SU-DHL-6 (cell line): ENCODE data around the gene SLC39A11.
"Not testable (repeated sequence)": the region's sequence is repeated elsewhere in the genome, so short reads cannot be mapped to it uniquely, and the experiment has no call there.

Experiments used
- H2AFZ ChIP-seq: fragments of 200-600 bp; sonication (generic); 2 replicates; pipeline ENCODE4 v1.6.1; 2014; ENCODE audit warnings: low read depth, mild to moderate bottlenecking, moderate library complexity, mixed read lengths, antibody characterized with exemption, low read length; ENCODE audit not compliant: severe bottlenecking
- H3F3A ChIP-seq: fragments of 200-600 bp; shearing (Covaris generic); 2 replicates; pipeline ENCODE4 v1.6.0; 2016; ENCODE audit warnings: antibody characterized with exemption, mild to moderate bottlenecking; ENCODE audit not compliant: insufficient read depth
- H3K27ac ChIP-seq: fragments of 200-600 bp; sonication (generic); 2 replicates; pipeline ENCODE4 v1.5.1; 2016; ENCODE audit warnings: low read depth, mild to moderate bottlenecking, low read length, moderate library complexity, mixed read lengths
- H3K27me3 ChIP-seq: fragments of 200-600 bp; sonication (generic), shearing (Covaris generic); 2 replicates; pipeline ENCODE4 v1.6.0; 2014; ENCODE audit warnings: mild to moderate bottlenecking, low read length
- H3K36me3 ChIP-seq: fragments of 200-600 bp; sonication (generic); 2 replicates; pipeline ENCODE4 v1.6.1; 2014; ENCODE audit warnings: mild to moderate bottlenecking, low read length, mixed read lengths
- H3K4me2 ChIP-seq: fragments of 300-600, 200-600 bp; shearing (Covaris generic), sonication (generic); 2 replicates; pipeline ENCODE4 v1.6.0; 2014; ENCODE audit warnings: low read length, low read depth, mild to moderate bottlenecking; ENCODE audit not compliant: poor library complexity, severe bottlenecking
- H3K4me3 ChIP-seq: fragments of 200-600 bp; sonication (generic); 2 replicates; pipeline ENCODE4 v1.5.1; 2014; ENCODE audit warnings: antibody characterized with exemption, low read length, mild to moderate bottlenecking, mixed read lengths; ENCODE audit not compliant: insufficient read depth, poor library complexity, severe bottlenecking
- H3K79me2 ChIP-seq: fragments of 200-600 bp; sonication (generic); 2 replicates; pipeline ENCODE4 v1.6.1; 2014; ENCODE audit warnings: mild to moderate bottlenecking, low read length, moderate library complexity; ENCODE audit not compliant: insufficient read depth
- H3K9ac ChIP-seq: fragments of 200-600 bp; sonication (generic); 2 replicates; pipeline ENCODE4 v1.7.0; 2014; ENCODE audit warnings: mild to moderate bottlenecking, low read length
- H3K9me2 ChIP-seq: fragments of 200-600 bp; sonication (generic); replicated peaks from 2 replicates; pipeline ENCODE4 v1.6.1; 2014; ENCODE audit warnings: low read length; ENCODE audit not compliant: insufficient read depth
- H3K9me3 ChIP-seq: fragments of 200-600 bp; sonication (generic); 2 replicates; pipeline ENCODE4 v1.6.1; 2014; ENCODE audit warnings: low read length, mixed read lengths; ENCODE audit not compliant: insufficient read depth
- H4K20me1 ChIP-seq: fragments of 200-600 bp; sonication (generic); 2 replicates; pipeline ENCODE4 v1.6.1; 2014; ENCODE audit warnings: low read depth, mild to moderate bottlenecking, antibody characterized with exemption, low read length, moderate library complexity, mixed read lengths
- CTCF ChIP-seq: fragments of 200-600 bp; sonication (generic); IDR thresholded peaks from one replicate; pipeline ENCODE4 v1.5.1; 2017; ENCODE audit warnings: antibody characterized with exemption, mild to moderate bottlenecking, low read length, moderate library complexity; ENCODE audit not compliant: insufficient read depth, poor library complexity, severe bottlenecking
- EZH2phosphoT487 ChIP-seq: fragments of 200-600 bp; sonication (generic), shearing (Covaris generic); conservative IDR thresholded peaks from 2 replicates; pipeline ENCODE4 v1.6.1; 2018; ENCODE audit warnings: mild to moderate bottlenecking, antibody characterized with exemption, low read length, moderate library complexity, mixed read lengths

The SLC39A11 gene

GRCh38 chr17:73100363-73100762 is 7.9 kb upstream of the SLC39A11 start:
- H3K79me2 ChIP-seq, result no peaks in the 10 kb centered on the region
- H4K20me1 ChIP-seq, result no peaks in the 10 kb centered on the region
- no peaks in the 10 kb centered on the region for H3K9me2 ChIP-seq
- no peaks in the 10 kb centered on the region for H3F3A ChIP-seq
- no peaks in the 10 kb centered on the region for H3K9me3 ChIP-seq
- H3K4me2 ChIP-seq, result no peak overlapping the region
- H3K4me3 ChIP-seq, result no peak overlapping the region
- no peak overlapping the region for H3K9ac ChIP-seq
- no peaks in the 10 kb centered on the region for H3K27me3 ChIP-seq
- no peak overlapping the region for H2AFZ ChIP-seq
- no peak for TF ChIP-seq EZH2phosphoT487
- TF ChIP-seq CTCF, result no peak
- H3K27ac ChIP-seq, result no peak overlapping the region
- H3K36me3 ChIP-seq, result no peaks in the 10 kb centered on the region

GRCh38 chr17:73099511-73099910 is 7.0 kb upstream of the SLC39A11 start:
- Histone ChIP-seq H2AFZ (no peak overlapping the region), H3F3A (no peaks in the 10 kb centered on the region)

GRCh38 chr17:73098919-73099318 is 6.4 kb upstream of the SLC39A11 start:
- no peak overlapping the region for H2AFZ ChIP-seq
- no peaks in the 10 kb centered on the region for H3K9me3 ChIP-seq
- H3K27me3 ChIP-seq, result no peaks in the 10 kb centered on the region
- no peaks in the 10 kb centered on the region for H3K9me2 ChIP-seq
- H3K27ac ChIP-seq, result no peak overlapping the region
- no peak overlapping the region for H3K9ac ChIP-seq
- no peak overlapping the region for H3K4me3 ChIP-seq
- TF ChIP-seq EZH2phosphoT487 (no peak), CTCF (no peak)
- no peaks in the 10 kb centered on the region for H4K20me1 ChIP-seq
- no peaks in the 10 kb centered on the region for H3K36me3 ChIP-seq
- no peak overlapping the region for H3K4me2 ChIP-seq
- H3F3A ChIP-seq, result no peaks in the 10 kb centered on the region
- H3K79me2 ChIP-seq, result no peaks in the 10 kb centered on the region

More at GRCh38 chr17:73099511-73099910, 7.0 kb upstream of the SLC39A11 start:
- Histone ChIP-seq H3K36me3 (no peaks in the 10 kb centered on the region), H3K27ac (no peak overlapping the region), H3K27me3 (no peaks in the 10 kb centered on the region), H3K9me2 (no peaks in the 10 kb centered on the region), H3K4me3 (no peak overlapping the region), H3K9ac (no peak overlapping the region), H3K9me3 (no peaks in the 10 kb centered on the region), H3K79me2 (no peaks in the 10 kb centered on the region), H3K4me2 (no peak overlapping the region), H4K20me1 (no peaks in the 10 kb centered on the region)
- TF ChIP-seq EZH2phosphoT487 (no peak), CTCF (no peak)

- H3K27ac ChIP-seq, H3K4me3 ChIP-seq, H3K36me3 ChIP-seq, H3K9me3 ChIP-seq, H3K27me3 ChIP-seq, H3K79me2 ChIP-seq, H2AFZ ChIP-seq, H3K9me2 ChIP-seq, H3K4me2 ChIP-seq, H3F3A ChIP-seq, H3K9ac ChIP-seq, H4K20me1 ChIP-seq: not testable (repeated sequence)
Observed at GRCh38 chr17:73097973-73098765, 5.7 kb upstream of the SLC39A11 start.
